Activated CD4-positive, alpha-beta T cell treated with anti-CD3 and anti-CD28 coated beads, Interleukin-2, amount 50 U/mL, for 1 hour (primary cell): ENCODE measurements around the gene AKAP9.
"Not testable (repeated sequence)": the region's sequence is repeated elsewhere in the genome, so short reads cannot be mapped to it uniquely, and the experiment has no call there.

ENCODE experiments used
- DNase-seq: peaks from one replicate; pipeline ENCODE4 v3.0.0-alpha.2; 2020

AKAP9 gene

DNA sequence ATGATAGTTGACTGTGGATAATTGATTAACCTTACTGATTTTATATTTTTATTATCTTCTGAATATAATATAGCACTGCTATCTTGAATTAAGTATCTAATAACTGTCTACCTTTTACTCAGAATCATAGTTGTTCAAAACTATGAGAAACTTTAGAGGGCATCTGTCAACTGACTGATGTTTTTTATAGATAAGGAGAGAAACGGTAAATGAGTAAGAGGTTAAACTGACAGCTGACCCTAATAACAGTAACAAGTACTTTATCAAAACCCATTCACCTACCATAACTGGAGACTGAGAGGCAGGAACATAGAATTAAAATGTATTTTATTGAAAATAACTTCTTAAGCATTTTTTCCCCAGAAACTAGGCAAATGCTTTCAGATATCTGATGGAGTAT, 131.5 kb downstream of the AKAP9 start:
- DNase-seq: no peak

DNA sequence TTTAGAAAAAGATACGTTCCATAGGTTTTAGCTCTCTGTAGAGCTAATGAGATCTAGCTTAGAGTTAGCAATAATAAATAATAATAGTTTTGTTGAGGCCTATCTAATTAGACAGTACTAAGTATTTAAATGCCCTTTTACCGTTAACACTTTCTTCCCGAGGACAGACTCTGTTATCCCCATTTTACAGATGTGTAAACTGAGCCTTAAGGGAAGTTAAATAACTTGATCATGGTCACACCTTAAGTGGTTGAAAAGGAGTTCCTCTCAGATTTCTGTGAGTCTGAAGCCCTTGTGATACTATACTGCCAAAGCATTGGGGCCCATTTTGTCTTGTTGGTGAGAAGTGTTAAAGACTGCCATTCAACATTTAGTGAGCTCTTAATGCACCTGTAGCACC, 132.0 kb downstream of the AKAP9 start:
- no peak for DNase-seq

DNA sequence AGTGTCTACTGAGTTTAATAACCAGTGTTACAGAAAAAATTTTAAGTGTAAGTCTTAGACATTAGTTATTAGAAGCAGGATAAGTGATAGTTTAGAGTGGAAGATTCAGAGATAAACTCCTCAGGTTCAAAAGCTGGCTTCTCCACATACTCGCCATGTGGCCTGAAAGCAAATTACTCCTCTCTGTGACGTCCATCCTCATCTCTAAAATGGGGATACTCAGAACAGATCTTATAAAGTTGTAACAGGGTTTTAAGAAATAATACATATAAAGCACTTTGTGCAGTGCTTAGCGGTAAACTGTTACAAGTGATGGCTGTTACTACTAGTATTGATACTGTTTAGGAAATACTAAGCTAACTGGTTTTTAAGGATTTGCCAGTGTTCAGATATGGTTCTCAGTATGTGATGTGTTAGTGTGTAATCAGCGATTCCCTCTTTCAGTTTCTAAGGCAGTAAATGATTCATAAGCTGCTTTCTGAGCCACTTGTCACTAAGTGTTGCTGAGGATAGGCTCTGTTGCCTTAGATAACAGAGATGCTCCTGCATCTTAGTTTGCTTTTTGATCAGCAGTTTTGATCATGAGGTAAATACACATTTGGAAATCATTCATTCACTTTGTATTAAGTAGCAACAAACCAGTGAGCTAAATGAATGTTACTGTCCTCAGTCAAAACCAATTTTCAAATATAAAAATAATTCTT, 134.9 kb downstream of the AKAP9 start:
- DNase-seq: no peak

DNA sequence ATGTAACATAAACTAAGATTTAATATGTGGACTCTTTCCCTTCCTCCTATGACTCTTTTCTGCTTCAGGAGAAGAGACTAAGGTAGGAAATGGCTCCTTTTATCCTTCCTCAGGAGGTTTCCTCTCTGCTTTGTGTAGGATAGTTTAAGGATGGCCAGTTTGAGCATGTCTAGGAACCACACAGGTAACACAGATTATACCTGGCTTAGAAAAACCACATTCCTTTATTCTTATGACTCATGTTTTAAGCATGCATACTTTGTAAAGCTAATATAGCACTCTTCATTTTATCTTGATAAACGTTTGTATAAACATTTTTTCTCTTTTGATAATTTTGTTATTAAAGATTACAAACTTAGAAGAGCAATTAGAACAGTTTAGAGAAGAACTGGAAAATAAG, 135.8 kb downstream of the AKAP9 start:
- DNase-seq: no peak

DNA sequence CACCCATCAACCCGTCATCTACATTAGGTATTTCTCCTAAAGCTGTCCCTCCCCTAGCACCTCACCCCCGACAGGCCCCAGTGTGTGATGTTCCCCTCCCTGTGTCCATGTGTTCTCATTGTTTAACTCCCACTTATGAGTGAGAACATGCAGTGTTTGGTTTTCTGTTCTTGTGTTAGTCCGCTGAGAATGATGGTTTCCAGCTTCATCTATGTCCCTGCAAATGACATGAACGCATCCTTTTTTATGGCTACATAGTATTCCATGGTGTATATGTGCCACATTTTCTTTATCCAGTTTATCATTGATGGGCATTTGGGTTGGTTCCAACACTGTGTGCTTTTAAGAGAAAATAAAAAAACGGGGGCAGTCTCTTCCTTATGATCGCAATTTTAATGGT, 143.3 kb downstream of the AKAP9 start:
- DNase-seq: not testable (repeated sequence)

DNA sequence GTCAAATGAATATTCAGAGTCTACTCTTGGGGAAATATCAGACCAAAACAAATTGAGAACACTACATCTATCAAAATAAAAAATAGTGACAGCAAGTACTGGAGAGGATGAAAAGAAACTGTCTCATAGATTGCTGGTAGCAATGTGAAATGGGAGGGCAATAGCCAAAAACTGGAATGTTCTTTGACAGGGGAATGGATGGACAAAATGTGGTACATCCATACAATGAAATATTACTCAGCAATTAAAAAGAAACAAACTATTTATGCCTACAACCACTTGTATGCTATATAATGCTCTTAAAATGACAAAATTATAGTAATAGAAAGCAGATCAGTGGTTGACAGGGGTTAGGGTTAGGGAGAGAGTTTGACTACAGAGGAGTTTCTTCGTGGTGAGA, 147.6 kb downstream of the AKAP9 start:
- no peak for DNase-seq

DNA sequence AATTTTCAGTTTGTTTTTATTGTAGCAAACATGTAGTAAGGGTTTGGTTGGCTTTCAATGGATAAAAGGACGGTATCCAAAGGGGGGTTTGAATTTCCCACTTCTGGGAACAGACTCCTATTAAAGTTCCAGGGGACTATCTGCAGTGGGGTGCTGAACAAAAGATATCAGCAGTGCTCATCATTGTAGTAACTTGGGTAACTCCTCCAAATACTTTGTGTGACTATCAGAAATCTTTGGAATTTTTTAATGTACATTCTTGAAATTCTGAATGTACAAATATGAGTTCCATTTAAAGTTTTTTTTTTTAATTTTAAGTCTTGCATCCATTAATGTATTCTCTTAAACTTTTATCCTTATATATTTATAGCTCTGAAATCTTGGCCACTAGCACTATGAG, 151.5 kb downstream of the AKAP9 start:
- no peak for DNase-seq

DNA sequence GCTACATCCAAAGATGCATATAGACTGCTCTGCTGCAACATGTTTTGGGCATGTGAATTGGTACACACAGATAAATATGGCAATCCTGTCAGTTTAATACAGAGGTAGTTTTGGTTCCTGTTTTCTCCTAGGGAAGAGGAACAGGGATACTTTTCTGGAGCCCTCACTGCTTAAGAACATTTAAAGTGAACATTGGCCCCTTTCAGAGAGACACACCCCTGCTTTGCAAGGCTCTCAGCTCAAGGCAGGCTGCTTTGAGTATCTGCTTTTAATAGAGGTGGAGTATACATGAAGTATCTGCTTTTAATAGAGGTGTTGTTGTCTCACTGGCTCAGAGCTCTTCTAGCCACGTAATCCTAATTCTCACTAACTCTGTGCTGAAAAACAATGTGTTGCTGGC, 154.7 kb downstream of the AKAP9 start:
- DNase-seq: no peak

DNA sequence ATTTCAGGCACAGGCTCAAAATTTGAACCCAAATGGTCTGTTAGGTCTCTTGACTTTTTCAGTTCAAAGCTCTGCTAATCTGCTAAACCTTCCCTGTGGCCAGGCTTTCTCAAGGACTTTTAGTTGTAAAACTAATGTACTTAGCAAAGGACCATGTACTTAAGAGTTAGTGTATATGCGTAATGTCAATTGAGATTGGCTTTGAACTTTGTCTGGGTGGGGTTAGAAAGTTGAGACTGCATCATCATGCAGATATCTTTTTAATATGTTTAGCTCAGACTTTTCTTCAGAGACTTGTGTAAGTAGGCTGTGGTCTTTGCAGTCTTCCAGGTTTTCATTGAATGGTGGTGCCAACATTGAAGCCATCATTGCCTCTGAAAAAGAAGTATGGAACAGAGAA, 159.9 kb downstream of the AKAP9 start:
- no peak for DNase-seq

DNA sequence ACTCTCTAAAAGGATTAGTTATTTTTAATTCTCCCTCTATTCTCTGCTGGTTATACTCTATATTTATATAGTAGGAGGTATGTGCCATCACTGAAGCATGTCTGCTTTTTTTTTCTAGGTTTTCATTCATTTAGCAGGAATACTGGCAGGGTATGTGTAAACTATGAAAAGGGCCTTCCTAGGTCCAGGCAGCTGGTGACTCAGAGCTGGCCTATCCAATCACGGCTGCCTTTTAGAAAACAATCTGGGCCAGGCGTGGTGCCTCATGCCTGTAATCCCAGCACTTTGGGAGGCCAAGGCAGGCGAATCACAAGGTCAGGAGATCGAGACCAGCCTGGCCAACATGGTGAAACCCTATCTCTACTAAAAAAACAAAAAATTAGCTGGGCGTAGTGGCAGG, 162.2 kb downstream of the AKAP9 start:
- DNase-seq: not testable (repeated sequence)

DNA sequence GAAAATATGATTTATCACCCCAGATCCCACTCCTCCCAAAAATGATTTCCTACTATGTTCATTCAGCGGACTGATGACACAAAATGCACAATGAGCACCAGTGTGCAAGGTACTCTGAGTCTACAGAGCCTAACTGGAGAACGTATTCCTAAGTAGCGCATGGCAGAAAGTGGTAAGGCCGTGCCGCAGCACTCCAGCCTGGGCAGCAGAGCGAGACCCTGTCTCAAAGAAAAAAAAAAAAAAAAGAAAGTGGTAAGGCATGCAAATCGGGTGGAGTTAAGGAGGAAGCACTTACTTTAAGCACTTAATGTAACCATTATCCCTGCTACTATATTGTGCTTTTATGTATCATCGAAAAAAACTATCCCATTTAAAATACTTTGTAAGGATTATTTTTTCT, 168.2 kb downstream of the AKAP9 start:
- no peak for DNase-seq

DNA sequence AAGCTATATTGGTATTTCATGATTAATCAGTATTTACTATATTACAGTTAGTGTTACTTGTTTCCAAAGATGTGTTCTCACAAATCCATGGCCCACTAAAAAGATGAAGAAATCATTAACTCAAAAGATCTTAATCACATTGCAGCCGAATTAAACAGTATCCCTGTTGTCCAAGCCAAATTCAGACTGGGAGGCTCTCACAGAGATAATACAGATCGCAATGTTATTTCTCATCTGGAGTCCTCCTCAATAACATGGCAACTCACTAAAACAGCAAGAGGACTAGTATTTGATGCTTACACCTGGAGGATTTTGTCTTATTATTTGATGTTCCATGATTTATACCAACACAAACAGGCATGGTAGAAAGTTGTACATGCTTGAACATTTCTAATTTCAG, 170.2 kb downstream of the AKAP9 start:
- DNase-seq: no peak

DNA sequence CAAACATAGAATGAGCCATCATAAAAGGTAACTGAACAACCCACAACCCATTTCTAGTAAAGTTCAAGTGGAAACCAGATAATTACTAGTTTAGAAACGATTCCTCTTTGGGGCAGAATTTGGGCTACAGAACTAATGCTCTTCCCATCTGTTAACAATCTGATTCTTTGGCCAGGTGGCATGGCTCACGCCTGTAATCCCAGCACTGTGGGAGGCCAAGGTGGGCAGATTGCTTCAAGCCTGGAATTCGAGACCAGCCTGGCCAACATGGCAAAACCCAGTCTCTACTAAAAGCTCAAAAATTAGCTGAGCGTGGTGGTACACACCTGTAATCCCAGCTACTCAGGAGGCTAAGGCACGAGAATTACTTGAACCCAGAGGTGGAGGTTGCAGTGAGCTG, 175.2 kb downstream of the AKAP9 start:
- DNase-seq: no peak

DNA sequence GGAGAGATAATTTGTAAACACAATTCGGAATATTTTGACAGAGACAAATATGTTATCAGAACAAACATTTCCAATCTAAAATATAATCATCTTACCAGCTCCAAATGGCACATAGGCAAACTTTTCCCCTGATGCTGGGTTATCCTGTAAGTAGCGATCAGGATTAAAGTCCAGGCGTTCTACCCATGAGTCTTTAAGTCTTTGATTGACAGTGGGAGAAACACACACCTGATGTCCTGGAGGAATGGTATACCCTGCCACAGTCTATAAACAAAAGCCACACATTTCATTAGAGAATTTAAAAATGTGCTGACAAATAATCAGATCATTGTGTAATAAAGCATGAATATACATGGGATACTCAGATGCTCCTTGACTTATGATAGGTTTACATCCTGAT, 176.3 kb downstream of the AKAP9 start:
- DNase-seq: no peak

DNA sequence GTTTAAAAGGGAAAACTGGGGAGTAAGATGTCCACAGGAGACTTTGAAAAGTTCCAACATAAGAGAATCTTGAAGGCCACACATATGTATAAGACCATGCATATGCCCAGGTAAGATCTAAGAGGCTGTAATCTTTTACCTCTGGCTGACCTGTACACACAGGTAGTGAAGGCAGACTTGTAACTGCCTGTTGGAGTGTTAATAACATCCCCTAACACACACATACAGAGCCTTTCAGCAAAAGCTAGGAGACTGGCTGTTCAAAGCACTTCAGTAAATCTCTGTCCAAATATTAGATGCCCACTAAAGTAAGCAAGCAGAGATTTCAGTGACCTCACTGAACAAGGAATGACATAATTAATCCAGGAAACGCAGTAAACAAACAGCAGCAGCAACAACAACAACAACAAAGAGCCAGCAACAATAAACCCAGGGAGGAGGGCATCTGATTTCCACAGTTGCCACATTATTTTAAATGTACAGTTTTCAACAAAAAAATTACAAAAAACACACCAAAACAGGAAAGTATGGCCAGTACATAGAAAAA, 178.6 kb downstream of the AKAP9 start:
- DNase-seq: no peak

DNA sequence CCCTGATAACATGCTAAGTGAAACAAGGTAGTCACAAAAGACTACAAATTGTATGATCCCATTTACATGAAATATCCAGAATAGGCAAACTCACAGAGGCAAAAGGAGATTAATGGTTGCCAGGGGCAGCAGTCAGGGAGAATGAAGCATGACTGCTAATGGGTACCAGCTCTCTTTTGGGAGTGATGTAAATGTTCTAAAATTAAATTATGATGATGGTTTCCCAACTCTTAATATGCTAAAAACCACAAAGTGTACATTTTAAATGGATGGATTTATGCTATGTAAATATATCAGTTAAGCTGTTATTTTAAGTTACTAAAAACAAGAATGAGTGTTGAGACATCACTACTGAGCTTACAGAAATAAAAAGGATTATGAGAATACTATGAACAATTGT, 181.0 kb downstream of the AKAP9 start:
- DNase-seq: no peak

DNA sequence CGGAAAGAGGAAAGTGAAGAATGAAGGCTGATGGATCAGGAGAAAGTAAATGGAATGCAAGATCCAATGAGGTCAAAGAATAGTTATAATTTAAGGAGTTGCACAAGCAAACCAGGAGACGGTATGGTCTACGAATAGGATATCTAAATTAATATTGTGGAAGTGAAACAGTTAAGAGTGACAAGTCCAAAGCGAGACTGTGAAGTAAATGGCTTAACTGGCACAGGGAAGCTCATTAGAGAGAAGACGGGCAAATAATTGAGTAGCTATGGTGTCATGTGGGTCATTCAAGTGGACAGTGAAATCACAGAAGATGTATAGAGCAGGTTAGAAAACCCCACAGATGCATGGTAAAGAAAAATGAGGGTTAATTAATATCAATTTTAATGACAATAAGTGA, 190.4 kb downstream of the AKAP9 start:
- DNase-seq: no peak

DNA sequence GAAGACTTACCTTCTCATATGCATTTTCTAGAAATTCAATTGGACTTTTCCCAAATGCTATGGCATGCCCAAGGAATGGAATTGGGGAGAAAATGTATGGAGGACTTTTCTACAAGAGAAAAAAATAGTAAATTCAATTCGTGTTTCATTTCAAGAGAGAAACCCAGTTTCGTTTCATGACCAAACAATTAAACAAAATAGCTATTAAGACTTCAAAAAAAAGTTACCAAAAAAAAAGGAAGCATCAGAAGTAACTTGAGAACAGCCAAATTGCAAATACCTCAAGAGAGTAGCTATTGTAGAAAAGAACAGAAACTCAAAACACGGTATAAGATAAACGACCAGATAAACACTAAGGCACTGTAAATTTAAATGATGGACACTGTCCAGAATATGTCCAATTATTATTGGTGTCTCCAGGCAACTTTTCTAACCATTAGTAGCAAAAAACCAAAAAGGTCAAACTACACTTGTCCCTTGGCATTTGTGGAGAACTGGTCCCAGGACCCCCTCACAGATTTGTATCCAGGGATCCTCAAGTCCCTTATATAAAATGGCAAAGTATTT, 191.2 kb downstream of the AKAP9 start:
- no peak for DNase-seq

DNA sequence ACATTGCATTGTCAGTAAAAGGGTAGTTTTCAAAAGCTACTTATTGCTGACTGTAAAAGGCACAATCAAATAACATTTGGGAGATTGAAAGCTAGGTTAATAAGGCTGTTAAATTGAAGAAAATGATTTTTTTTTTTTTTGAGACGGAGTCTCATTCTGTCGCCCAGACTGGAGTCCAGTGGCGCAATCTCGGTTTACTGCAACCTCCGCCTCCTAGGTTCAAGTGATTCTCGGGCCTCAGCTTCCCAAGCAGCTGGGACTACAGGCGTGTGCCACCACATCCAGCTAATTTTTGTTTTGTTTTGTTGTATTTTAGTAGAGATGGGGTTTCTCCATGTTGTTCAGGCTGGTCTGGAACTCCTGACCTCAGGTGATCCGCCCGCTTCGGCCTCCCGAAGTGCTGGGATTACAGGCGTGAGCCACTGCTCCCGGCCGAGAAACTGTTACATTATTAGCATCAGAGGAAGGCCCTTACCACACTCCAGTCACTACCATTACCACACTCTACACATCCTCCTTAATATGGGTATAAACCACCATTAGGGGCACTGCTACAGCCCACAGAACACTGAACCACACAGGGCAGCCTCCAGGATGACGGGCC, 192.6 kb downstream of the AKAP9 start:
- no peak for DNase-seq

DNA sequence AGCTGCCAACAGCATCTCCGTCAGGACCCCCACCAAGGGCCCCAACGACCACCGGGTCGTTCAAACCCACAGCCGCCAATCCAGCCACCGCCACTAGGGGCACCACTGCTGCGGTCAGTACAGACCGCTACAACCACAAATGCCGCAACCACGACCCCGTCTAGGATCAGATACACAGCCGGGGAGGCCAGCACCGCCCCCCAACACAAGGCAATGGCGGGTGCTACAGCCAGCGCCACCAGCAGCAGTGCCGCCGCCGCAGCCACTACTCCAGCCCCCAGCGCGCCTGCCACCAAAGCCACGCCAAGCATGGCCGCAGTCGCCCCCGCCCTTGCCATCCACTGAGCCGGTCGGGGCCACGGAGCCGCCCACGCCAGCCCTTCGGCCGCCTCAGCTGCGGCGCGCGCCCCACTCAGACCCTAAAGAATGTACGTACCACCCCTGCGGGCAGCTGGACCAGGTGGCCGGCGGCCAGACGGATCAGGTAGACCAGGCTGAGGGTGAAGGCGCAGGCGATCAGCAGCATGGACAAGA, 193.1 kb downstream of the AKAP9 start:
- peak; percentile 49 for DNase-seq

DNA sequence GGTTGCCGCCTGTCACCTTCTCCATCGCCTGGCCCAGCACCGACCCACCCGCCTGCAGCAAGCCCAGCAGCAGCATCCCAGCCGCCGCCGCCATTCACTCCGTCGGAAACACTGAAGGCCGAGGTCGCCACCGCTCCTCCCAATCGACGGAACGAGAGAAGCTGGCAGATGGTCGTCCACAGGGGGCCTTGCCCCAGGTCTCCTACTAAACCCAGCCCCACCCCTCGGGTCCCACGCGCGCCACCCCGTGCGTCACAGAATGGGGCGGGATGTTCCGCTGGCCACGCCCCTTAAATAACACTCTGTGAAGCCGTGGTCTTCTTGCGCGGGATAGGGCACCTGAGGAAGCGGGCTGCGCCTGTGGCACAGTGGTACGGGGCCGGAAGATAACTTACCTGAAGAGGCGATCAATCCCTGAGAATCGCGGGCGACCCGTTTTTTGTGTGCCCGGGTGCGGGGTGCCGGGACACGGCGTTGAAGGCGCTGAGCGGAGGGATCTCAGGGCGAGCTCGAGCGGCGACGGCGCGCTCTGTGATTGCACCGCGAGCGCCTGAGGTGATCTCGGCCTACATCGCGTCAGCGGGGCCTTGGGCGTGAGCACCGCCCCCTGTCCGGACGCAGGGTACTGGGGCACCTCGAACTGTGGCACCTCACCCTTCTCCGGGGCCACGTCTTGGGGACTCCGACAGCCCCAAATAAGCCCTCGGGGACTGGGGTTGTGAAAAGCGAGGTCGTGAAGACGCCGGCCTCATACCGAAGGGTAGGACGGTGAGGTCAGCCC, 193.8 kb downstream of the AKAP9 start, which contains the start of gene CYP51A1:
CYP51A1 (minus strand) TSS at position 207 of the 781 bp plus-strand sequence; CDS start at position 94, 113 bp downstream.
- DNase-seq: peak; percentile 90

DNA sequence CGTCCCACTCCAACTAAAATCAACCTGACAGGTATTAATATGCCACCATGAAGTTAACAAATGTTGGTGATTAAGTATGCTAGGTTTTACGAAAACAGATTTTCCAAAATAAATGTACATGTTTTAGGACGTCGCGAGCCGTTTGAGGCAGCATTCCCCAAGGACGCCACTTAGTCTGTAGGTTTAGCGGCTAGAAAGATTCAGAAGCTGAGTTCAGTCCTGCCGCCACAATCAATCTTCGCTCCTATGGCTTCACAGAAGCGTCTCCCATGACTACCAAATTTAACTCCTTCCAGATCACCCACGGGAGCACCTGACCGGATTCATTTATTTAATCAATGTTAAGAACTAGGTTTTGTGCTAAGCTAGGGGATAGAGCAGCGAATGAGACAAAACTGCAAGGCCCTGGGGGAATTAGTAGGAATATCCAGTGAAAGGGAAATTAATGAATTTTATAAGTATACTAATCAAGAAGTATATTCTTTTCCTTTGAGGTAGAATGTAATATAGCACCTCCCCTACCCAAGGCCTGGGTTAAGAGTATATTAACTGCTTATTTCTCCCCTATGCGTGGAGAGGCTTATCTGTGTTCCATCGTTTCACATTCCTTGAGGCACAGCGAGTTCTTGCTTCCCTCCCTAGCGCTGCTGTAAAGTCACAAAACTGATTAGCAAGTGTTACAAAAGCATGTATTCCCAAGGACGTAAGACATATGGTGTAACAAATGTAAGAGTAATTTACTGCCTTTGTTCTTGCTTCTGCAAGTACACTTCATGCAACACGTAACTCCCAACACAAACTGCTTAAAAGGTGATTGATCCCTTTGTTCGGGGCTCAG, 194.6 kb downstream of the AKAP9 start:
- DNase-seq: no peak
